ENCODE results near the gene PEF1.
A peak's percentile ranks its signal among the peaks of the same experiment; 100 is the strongest.
"Not testable (repeated sequence)": the region's sequence is repeated elsewhere in the genome, so short reads cannot be mapped to it uniquely, and the experiment has no call there.

PEF1 gene

DNA sequence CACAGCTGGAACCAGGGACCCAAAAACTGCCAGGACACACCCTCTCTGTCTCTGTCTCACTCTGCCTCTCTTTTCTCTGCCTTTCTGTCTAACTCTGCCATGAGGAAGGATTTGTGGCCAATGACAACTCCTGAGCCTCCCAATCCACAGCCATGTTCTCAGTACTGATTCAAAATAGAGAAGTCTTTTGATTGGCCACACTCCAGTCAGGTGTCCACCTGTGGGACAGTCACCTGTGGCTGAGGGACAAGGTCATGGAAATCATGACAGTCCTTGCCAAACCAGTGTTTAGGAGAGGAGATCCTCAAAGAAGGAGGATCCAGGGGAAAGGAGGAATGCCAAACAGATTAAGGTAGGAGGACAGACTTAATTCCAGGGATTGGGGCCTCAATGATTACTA is 52.5 kb downstream of the PEF1 start:
- in situ Hi-C loops (cut with MboI; ENCODE audit: low pct_unique_long_range_greater_than_20kb, low sequenced_read_pairs, unreplicated experiment), result no loop called here
- DNase-seq (ENCODE audit: low spot score), result no peak
- TF ChIP-seq, protein P1, sequence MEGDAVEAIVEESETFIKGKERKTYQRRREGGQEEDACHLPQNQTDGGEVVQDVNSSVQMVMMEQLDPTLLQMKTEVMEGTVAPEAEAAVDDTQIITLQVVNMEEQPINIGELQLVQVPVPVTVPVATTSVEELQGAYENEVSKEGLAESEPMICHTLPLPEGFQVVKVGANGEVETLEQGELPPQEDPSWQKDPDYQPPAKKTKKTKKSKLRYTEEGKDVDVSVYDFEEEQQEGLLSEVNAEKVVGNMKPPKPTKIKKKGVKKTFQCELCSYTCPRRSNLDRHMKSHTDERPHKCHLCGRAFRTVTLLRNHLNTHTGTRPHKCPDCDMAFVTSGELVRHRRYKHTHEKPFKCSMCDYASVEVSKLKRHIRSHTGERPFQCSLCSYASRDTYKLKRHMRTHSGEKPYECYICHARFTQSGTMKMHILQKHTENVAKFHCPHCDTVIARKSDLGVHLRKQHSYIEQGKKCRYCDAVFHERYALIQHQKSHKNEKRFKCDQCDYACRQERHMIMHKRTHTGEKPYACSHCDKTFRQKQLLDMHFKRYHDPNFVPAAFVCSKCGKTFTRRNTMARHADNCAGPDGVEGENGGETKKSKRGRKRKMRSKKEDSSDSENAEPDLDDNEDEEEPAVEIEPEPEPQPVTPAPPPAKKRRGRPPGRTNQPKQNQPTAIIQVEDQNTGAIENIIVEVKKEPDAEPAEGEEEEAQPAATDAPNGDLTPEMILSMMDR (IDR thresholded peaks at IDR 0.05; ENCODE audit: extremely low read depth, insufficient read depth, missing control alignments), result no peak

DNA sequence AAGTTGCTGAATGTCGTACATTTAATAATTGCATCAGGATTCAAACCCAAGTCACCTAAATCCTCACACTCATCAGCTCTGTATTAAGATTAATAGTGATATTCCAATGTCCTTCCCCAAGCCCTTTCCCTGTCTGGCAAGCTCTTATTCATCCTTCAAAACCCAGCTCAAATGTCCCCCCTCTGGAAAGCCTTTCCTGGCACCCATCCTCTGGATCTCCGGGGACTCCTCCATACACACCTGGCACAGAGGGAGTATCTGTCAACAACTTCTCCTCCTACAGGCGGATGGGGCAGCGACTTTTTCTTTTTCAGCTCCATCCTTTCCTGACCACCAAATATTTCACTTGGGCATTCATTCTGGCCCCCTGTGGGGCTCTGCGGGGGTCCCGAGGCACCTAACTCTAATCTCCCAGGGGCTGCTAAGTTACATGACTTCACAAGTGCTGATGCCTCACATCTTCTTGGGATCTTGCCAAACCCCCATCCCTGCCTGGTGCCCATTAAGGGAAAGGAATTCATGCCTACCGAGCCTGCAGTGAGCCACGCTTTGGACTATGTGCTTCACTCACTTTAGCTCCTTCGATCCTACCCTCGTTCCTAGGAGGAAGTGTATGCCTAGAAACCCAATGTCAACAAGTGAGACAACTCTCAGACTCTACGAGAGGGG is 53.1 kb downstream of the PEF1 start:
- in situ Hi-C loops (cut with MboI; ENCODE audit: low pct_unique_long_range_greater_than_20kb, low sequenced_read_pairs, unreplicated experiment), result no loop called here
- TF ChIP-seq, protein P1 (IDR thresholded peaks at IDR 0.05; ENCODE audit: extremely low read depth, insufficient read depth, missing control alignments), result no peak
- DNase-seq (ENCODE audit: low spot score), result no peak

DNA sequence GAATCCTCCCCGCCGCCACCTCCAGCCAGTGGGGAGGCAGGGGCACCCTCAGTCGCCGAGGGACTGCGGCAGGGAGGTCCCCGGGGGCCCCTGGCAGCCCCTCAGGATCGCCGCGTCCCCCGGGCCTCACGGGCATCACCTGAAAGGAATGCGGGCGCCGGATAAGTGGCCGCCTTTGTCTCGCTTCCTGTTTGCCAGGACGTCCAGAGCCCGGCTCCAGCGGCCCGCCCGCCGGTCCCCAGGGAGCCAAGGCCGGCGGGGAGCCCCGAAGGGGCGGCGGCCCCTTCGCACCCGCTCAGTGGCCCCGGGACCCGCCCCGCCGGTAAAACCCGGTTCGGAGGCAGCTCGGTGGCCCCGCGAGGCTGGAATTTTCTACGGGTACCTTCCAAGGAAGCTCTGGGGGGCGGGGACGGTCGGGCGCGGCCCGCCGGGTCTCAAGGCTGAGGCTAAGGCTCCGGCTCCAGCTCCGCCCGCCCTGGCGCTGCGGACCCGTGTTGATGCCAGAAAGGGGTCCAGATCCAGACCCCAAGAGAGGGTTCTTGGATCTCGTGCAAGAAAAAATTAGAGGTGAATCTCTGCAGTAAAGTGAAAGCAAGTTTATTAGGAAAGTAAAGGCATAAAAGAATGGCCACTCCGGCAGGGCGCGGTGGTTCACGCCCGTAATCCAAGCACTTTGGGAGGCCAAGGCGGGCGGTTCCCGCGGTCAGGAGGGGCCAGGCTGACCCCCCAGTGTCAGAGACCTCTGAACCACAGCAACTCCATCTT is 55.7 kb downstream of the PEF1 start:
- in situ Hi-C loops (cut with MboI; ENCODE audit: low pct_unique_long_range_greater_than_20kb, low sequenced_read_pairs, unreplicated experiment), result no loop called here
- no peak for DNase-seq (ENCODE audit: low spot score)

DNA sequence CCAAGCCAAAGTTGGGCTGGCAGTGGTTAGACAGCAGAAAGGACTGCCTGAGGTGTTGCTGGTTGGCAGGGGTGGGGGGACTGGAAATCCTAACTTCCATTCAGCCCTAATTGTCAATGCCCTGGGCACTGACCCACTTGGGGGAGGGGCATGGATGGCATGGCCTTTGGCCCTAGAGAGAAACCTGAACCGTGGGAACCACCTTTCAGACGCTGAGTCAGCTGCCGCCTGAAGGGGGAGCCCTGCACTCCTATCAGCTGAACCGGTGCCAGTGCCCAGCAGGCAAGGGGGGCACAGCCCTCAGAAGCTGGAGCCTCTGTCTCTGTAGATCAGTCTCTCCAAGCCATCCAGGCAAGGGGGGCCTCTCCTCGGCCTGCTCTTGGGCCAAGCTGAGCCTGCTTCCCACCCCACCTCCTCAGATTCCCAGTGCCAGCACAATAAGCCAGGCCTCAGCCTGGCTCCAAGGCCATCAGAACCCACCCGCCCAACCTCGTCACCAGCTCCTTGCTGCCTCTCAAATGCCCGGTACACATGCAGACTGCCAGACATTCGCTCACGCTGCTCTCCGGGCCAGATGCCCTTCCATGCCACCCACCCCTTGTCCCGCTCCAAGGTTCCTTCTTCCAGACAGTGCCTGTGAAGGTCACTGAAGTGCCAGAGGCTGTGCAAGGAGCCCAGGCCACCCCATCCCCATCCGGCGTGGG is 56.8 kb downstream of the PEF1 start:
- DNase-seq (ENCODE audit: low spot score), result peak; percentile 89
- in situ Hi-C loops (cut with MboI; ENCODE audit: low pct_unique_long_range_greater_than_20kb, low sequenced_read_pairs, unreplicated experiment), result no loop called here
- TF ChIP-seq, protein P1 (IDR thresholded peaks at IDR 0.05; ENCODE audit: extremely low read depth, insufficient read depth, missing control alignments), result peak; percentile 84

More for the DNA sequence above, 55.7 kb downstream of the PEF1 start:
- TF ChIP-seq, protein P1 (IDR thresholded peaks at IDR 0.05; ENCODE audit: extremely low read depth, insufficient read depth, missing control alignments), result no peak

DNA sequence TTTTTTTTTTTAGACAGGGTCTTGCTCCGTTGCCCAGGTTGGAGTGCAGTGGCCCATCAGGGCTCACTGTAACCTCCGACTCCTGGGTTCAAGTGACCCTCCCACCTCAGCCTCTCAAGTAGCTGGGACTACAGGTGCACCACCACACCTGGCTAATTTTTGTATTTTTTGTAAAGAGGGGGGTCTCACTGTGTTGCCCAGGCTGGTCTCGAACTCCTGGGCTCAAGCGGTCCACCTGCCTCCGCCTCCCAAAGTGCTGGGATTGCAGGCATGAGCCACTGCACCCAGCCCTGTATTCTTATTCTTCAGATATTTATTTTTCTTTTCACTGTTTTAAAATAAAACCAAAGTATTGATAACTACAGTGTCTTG is 57.4 kb downstream of the PEF1 start:
- in situ Hi-C loops (cut with MboI; ENCODE audit: low pct_unique_long_range_greater_than_20kb, low sequenced_read_pairs, unreplicated experiment); DNase-seq (ENCODE audit: low spot score): not testable (repeated sequence)

DNA sequence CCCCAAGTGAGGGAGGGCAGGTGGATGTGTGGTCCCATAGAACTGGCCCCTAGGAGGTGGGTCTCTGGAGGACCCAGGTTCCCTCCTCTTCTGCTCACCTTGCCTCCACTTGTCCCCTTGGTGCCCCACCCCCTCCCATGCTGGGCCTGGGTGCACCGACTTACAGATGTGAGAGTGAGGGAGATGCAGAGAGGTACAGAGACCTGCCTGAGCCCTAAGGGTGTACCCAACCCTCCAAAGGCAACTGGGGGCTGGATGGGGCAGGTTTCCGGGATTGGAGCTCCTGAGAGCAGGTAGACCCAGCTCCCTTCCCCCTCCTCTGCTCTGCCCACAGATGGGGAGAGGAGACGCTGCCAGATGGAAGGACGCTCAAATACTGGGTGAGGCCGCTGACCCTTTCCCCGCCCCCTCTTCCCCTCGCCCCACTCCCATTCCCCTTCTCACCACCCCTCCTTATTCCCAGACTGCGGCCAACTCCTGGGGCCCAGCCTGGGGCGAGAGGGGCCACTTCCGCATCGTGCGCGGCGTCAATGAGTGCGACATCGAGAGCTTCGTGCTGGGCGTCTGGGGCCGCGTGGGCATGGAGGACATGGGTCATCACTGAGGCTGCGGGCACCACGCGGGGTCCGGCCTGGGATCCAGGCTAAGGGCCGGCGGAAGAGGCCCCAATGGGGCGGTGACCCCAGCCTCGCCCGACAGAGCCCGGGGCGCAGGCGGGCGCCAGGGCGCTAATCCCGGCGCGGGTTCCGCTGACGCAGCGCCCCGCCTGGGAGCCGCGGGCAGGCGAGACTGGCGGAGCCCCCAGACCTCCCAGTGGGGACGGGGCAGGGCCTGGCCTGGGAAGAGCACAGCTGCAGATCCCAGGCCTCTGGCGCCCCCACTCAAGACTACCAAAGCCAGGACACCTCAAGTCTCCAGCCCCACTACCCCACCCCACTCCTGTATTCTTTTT is 58.0 kb downstream of the PEF1 start:
- TF ChIP-seq, protein P1 (IDR thresholded peaks at IDR 0.05; ENCODE audit: extremely low read depth, insufficient read depth, missing control alignments), result no peak
- DNase-seq (ENCODE audit: low spot score), result no peak
- in situ Hi-C loops (cut with MboI; ENCODE audit: low pct_unique_long_range_greater_than_20kb, low sequenced_read_pairs, unreplicated experiment), result no loop called here
